Measurements from ENCODE around the gene ZFYVE28. TPM values are rescaled to one million over a fixed set of nuclear protein-coding genes. Genes with fewer than 3 reads are reported as not detected.

The ZFYVE28 gene
- total RNA-seq, 2 donors from 2014 or later = 5.7 to 16.8 TPM

DNA sequence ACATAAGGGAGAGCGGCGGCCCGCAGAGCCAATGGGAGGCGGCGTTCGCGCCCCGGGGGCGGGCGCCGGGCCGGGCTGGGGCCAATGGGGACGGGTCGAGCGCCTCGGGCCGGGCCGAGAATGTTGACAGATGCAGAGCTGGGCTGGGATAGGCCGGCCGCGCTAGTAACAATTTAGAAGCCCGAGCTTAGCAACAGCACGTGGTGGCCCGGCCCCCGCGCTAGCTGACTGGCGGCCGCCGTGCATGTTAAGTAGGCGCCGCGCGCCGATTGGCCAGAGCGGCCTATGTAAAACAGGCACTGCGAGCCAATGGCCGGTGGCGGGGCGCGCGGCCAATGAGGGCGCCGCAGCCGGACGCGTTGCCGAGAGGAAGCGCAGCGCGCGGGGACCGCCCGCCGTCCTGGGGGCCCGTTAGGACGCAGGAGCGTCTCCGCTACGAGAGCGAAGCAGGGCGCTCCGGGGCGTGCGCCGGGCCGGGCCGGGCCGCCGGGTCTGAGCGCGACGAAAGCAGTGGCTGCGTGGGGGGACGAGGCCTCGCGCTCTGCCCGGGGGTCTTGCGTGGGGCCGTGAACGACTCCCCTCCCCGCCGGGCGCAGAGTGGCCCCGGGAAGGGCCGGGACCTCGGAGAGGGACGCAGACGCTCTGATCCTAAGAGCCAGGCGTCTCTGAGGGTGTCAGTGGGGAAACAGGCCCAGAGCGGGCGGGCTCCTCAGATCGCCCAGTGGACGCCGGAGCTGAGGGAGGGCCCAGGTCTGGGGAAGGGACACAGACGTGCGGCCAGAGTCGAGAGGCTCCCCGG lies 156.1 kb downstream of the ZFYVE28 start:
- TF ChIP-seq POLR2A (IDR thresholded peaks at IDR 0.05) = peak; percentile 83 to 87 (median 84)
- no peak for TF ChIP-seq CTCF (IDR thresholded peaks at IDR 0.05)
- ATAC-seq (peak; percentile 94), DNase-seq (peak; percentile 99 to 100 (median 100))
- peaks cover 53% of the 10 kb centered on the region for H3K4me1 ChIP-seq
- intact Hi-C loops (cut with DNase I) = loop anchor here (10.0 kb wide), 1 partner anchor 162 kb away; no protein-coding TSS in a partner anchor
- no peaks in the 10 kb centered on the region for H3K27me3 ChIP-seq
- H3K4me3 ChIP-seq = peak overlapping the region; percentile 4 to 30
- no peaks in the 10 kb centered on the region for H3K36me3 ChIP-seq (replicated peaks in 1 of 2; ENCODE audit: insufficient read depth in 1 of 2, low read depth in 2 of 2)
- H3K27ac ChIP-seq = peak overlapping the region; percentile 75 to 91 (median 89)
- whole genome bisulfite sequencing, 2 donors = 0 to 1% methylated on average over 2 to 88 of the region's 98 CpGs
- no peaks in the 10 kb centered on the region for H3K9me3 ChIP-seq

GRCh38 chr4:2261853-2262144 lies 156.6 kb downstream of the ZFYVE28 start, which contains the start of gene MXD4:
MXD4 (minus strand) TSS chr4:2262109; CDS start chr4:2261980, 129 bp downstream.
- peak; percentile 1 for ATAC-seq
- WGBS, 2 donors = 0% methylated on average over 9 of the region's 46 CpGs; no CpG with 5 or more reads in 1 of the 2 donors
- intact Hi-C loops (cut with DNase I) = loop anchor here (10.0 kb wide), 1 partner anchor 163 kb away; no protein-coding TSS in a partner anchor
- TF ChIP-seq CTCF (IDR thresholded peaks at IDR 0.05) (no peak), POLR2A (IDR thresholded peaks at IDR 0.05) (no peak)
- no peak for DNase-seq
- peaks cover 59% of the 10 kb centered on the region for H3K4me1 ChIP-seq
- peak within 1 kb of the TSS; percentile 46 to 92 for H3K4me3 ChIP-seq
- H3K27me3 ChIP-seq = no peaks in the 10 kb centered on the region
- H3K9me3 ChIP-seq = no peaks in the 10 kb centered on the region
- H3K36me3 ChIP-seq (replicated peaks in 1 of 2; ENCODE audit: insufficient read depth in 1 of 2, low read depth in 2 of 2) = no peaks in the 10 kb centered on the region
- H3K27ac ChIP-seq = peak within 1 kb of the TSS; percentile 75 to 91 (median 89)

DNA sequence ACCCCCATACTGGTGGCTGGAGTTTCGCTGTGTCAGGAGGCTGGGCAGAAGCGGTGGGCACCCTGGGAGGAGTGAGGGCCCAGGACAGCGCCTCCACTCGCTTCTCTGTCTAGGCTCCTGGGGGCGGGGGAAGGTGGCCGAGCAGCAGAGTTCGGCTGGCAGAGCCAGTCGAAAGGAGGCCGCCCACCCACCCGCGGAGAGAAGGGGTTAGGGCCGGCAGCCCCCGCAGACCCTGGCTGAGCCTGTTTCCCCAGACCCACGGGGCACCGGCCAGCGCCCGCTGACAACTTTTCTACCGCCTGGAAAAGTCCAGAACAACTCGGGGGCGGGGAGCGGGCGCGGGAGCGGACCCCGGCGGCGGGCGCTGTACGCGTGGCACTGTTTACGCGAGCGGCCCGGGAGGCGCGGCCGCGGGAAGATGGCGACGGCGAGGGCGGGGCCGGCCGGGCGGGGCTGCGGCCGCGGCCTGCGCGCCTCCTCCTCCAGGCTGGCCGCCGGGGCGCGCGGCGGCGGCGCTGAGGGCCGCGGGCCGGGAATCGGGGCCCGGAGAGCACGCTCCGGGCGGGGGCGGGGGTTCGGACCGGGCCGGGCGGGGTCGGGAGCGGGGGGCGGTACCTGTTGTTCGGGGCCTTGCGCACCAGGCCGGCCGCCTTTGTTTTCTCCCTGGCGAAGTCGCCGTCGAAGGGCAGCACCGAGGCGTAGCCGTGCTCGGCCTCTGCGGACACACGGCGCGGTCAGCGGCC lies 157.2 kb downstream of the ZFYVE28 start:
- H3K27me3 ChIP-seq = no peaks in the 10 kb centered on the region
- intact Hi-C loops (cut with DNase I) = loop anchor here (10.0 kb wide), 1 partner anchor 164 kb away; no protein-coding TSS in a partner anchor
- ATAC-seq (peak; percentile 47), DNase-seq (peak; percentile 52 to 67 (median 58))
- peak overlapping the region; percentile 65 to 90 (median 76) for H3K27ac ChIP-seq
- peak in 2 of 3 donors; percentile 13 to 29 for TF ChIP-seq POLR2A (IDR thresholded peaks at IDR 0.05)
- no peak for TF ChIP-seq CTCF (IDR thresholded peaks at IDR 0.05)
- 0% methylated on average over 1 to 56 of the region's 91 CpGs for WGBS, 2 donors
- no peaks in the 10 kb centered on the region for H3K36me3 ChIP-seq (replicated peaks in 1 of 2; ENCODE audit: insufficient read depth in 1 of 2, low read depth in 2 of 2)
- H3K4me3 ChIP-seq = peak overlapping the region; percentile 46 to 92
- H3K9me3 ChIP-seq = no peaks in the 10 kb centered on the region
- H3K4me1 ChIP-seq = peaks cover 61% of the 10 kb centered on the region

- DNase-seq (peak; percentile 10 to 23 (median 14)), ATAC-seq (no peak)
- 20 to 27% methylated on average over 12 to 23 of the region's 23 CpGs for WGBS, 2 donors
- no peaks in the 10 kb centered on the region for H3K36me3 ChIP-seq (replicated peaks in 1 of 2; ENCODE audit: insufficient read depth in 1 of 2, low read depth in 2 of 2)
- TF ChIP-seq CTCF (IDR thresholded peaks at IDR 0.05) (no peak), POLR2A (IDR thresholded peaks at IDR 0.05) (no peak)
- H3K4me3 ChIP-seq = peak overlapping the region; percentile 46 to 92
- peak overlapping the region in 2 of 4 donors; percentile 83 to 90 for H3K27ac ChIP-seq
- peaks cover 62% of the 10 kb centered on the region for H3K4me1 ChIP-seq
- intact Hi-C loops (cut with DNase I) = loop anchor here (10.0 kb wide), 1 partner anchor 164 kb away; no protein-coding TSS in a partner anchor
- no peaks in the 10 kb centered on the region for H3K27me3 ChIP-seq
- H3K9me3 ChIP-seq = no peaks in the 10 kb centered on the region
Observed at GRCh38 chr4:2260344-2261109, 157.9 kb downstream of the ZFYVE28 start.

Measured in body of pancreas (tissue), 4 donors.